ENCODE data around the gene PGGT1B.

The PGGT1B gene

DNA sequence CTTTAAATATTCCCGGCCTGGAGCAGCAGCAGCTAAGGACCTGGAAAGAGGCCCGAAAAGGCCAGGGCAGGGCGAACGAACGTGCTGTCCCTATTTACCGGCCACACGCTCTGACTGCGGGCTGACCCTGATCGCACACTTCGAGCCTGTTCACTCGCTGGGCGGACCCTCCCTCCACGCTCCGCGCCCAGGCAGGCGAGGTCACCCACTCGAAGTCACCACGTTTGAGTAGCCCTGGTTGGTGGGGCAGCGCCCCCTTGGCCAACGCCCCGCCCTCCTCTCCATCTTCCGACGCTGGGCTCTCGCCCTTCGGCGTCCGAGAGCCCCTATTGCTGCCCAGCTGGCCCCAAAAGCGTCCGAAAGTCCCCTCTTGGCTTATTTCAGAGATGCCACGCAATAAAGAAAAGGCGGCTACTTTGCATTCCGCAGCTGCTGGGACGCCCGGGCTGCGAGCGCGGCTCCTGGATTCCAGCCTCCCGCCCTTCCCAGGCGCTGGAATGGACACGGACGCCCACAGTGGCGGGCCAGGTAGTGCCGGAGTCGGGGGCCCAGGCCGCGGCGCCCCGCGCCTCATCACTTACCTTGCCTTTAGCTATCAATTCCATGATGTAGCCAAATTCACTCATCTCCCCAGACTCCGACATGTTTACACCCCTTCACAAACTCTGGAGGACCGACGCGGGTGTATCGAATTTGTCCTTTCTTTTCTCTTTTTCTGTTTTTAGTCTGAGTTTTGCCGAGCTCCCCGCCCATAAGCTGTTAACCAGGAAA lies 83.1 kb downstream of the PGGT1B start:
- no peak for FAIRE-seq

DNA sequence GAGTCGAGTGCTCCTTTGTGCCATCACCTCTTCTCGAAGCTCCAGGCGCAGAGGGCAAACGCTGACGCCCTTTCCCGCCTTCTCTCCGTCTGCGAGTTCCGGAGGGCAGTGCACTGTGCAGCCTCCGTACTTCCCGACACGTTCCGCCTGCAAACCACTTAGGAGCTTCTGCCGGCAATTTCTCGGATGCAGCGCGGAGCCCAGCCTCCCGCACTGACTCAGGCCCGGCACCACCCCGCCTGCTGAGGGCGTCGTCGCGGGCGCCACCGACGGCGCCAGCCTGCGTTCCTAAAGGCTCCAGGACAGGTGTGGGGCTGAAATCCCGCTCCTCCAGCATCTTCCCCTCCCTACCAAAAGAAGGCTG lies 83.7 kb downstream of the PGGT1B start:
- no peak for FAIRE-seq

DNA sequence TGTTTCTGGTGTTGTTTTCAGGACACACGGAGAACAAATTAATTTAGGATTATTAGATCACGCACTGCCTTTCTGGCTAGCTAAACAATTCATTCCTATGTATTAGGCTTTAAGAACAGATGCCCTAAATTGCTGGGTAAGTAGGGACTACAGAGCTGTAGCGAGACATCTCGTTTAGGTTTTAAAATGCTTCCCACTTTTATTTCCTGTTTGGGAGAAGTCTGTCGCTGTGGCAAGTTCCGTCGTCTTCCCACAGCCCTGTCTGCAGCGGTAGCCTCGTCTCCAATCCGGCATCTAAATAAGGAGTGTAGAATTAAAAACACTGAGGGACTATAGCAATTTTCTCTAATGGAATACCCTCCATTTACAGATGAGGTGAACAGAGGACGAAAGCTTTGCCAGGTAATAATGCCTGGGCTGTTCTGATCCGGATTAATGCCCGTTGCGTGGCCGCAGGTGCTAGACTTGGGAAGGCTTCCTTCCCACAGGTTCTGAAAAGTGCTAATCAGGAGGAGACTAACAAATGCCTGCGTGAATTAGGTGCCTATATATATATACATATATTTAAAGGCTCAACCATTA lies 91.7 kb downstream of the PGGT1B start:
- no peak for FAIRE-seq

DNA sequence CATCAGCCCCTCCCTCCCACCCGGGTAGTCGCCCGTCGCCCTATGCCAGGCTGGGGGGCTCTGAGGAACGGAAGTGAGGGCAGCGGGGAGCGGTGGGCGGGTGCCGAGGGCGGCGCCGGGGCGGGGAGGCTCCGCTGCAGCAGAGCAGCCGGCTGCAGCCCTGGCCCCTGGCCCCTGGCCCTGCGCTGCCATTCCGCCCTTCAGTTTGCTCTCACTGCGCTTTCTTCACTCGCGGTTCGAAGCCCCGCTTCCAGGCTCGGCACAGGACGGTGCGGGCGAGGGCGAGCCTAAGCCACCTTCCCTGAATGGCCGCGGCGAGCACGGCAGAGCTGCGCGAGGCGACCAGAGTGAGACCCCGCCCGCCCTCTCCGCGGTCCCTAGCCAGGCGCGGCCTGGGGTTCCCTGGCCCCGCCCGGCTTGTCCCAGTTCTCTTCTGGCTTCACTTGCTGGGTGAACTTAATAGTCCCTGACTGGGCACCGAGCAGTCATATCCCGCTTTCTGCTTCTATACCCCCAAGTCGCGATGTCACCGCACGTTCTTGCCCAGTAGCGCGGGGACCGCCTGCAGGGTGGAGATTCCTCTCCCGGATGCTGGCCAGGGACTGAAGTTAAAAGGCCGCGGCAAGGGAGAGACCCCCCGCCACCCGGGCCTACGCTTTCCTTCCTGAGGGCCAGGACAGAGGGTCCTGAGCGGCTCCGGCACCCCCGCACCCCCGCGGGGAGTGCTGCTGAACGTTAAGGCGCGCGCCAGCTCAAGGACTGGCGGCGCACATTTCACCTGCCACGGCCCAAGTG lies 92.3 kb downstream of the PGGT1B start:
- no peak for FAIRE-seq

DNA sequence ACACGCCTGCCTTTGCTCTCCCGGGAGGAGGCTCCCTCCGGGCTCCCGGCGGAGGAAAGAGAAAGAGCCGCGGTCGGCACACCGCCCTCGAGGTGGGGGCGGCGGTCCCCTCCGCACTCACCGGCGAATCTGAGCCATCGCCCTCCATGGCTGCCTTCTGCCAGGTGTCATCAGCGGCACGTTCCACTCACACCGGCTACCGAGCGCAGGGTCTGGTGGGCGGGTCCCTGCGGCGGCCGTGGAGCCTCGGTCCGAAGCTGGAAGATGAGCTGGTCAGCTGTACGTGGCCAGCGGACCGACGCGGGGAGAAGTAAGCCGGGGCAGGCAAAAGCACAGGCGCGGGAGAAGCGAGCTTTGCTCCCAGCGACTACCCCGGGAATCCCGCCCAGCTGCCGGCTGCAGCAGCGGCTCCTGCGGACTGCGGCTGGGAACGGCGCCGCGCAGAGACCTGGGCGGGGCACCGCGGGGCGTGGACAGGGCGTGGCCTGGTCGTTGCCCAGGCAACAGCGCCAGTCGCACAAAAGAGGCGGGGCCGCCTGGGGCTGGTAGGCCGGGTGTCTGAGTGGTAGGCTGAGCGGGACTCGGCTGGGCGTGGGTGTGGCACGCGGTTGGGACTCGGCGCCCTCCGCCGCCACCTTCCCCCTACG lies 93.1 kb downstream of the PGGT1B start, which contains the start of gene TRIM36:
TSS of gene TRIM36 (minus strand) at position 422 of the 647 bp plus-strand sequence. CDS start at position 148, 274 bp downstream.
- FAIRE-seq: no peak

DNA sequence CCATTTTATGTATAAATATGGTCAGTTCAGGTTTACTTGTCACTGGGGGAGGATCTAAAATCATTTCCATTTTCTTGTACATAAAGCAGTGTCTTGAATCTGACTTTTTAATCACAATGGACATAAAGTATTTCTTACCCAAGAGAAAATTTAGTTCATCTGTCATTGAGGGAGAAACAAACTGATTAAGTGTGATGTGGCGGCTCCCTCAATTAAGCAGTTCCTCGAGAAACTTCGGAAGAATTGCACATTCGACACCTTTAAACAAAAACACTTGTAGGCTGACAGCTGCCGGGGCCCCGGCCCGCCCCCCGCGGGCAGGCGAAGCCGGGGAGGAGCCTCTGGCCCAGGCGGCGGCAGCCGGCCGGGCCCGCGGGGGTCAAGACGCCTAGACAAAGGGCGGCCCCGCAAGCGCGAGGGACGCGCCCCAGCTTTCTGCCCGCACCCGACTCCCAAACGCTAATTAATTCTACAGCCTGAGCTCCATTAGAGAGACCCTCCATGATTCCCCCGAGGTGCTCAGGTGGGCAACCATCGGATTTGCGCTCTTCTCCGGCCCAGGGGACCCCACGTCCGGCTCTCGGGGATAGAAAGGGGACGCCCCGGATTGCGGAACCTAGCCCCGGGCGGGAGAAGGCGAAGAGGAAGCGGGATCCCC lies 93.7 kb downstream of the PGGT1B start:
- no peak for FAIRE-seq

DNA sequence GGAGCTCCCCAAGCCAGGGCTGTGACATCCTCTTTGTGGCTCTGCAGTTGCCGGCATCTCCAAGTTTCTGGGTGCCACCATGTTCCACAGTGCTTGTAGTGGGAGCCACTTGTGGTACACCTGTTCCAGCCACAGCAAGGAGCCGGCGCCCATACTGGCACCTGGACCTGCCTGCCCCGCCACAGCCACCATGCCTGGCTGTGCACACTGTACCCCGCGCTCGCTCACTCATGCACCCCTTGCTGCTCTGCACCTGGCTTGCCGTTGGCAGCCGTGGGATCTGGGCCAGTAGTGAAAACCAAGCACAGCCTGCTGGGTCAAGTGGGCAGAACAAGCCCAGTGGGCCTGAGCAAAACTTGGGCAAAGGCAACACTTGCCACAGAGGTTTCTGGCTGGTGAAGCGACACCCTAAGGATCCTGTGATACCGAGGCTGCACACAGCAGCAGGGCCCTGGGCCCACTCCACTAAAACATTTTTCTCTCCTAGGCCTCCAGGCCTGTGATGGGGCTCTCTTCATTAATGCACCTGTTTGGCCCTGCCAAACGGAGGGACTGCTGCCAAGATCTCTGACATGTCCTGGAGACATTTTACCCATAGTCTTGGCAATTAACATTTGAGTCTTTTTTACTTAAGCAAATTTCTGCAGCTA lies 95.8 kb downstream of the PGGT1B start:
- FAIRE-seq: no peak

DNA sequence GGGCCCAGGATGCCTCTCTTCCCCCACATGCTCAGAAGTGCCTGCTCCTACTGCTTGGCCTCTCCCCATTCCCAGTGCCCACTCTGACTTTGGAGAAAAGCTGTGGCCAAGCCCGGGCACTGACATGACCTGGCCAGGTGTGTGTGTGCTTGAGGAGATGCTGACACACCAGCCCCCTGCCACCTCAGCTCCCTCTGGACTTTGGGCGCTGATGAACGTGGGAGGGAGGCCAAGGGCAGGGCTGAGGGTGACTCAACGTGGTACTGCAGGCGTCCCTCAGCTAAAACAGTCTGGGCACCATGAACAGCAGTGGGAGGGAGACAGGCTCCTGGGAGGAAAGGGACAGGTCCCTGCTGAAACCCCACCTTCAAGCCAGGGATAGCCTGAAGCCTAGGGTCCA lies 96.9 kb downstream of the PGGT1B start:
- FAIRE-seq: no peak

DNA sequence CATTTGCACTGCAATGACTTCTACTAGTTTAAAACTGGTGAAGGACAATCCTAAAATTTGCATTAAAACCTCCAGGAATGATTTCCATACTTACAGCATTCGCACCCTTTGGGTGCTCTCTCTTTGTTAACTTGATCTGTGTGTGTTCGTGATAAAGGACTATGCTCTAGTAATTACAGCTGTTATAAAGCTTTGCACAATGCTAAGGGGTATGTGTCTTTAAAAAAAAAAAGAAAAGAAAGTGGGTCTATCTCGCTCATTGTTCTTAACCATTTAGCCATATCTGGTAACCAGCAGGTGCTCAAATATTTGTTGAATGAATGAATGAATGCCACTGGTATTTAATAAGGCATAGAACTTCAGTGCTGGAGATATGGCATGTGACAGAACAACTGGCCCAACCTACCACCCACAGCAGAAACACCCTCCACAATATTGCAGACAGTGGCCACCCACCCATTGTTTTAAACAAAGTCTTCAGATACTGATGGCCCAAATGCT lies 101.7 kb downstream of the PGGT1B start:
- FAIRE-seq: no peak

Data from endometrium (tissue), 2 donors.